Activated T-cell treated with anti-CD3 and anti-CD28 coated beads for 1 hour (primary cell): ENCODE measurements around the gene GPR37L1.
"Not testable (repeated sequence)": the region's sequence is repeated elsewhere in the genome, so short reads cannot be mapped to it uniquely, and the experiment has no call there.

Source experiments
- DNase-seq: peaks from one replicate; pipeline ENCODE4 v3.0.0-alpha.2; 2020; ENCODE audit warnings: low read depth

GPR37L1 gene

DNA sequence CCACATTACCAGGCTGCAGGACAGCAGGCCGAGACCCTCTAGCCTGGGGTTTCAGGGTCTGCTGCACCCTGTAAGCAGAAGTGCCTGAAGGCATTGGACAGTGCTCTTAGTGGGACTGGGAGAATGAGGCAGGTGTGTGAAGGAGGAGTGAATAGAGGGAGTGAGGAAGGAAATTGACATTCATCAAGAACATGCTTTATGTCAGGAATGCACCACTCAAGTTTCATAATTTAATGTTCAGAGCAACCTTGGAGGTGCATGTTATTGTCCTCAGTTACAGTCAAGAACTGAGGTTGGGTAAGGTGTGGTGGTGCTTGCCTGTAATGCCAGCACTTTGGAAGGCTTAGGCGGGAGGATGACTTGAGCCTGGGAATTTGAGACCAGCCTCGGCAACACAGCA lies 11.7 kb upstream of the GPR37L1 start:
- no peak for DNase-seq

DNA sequence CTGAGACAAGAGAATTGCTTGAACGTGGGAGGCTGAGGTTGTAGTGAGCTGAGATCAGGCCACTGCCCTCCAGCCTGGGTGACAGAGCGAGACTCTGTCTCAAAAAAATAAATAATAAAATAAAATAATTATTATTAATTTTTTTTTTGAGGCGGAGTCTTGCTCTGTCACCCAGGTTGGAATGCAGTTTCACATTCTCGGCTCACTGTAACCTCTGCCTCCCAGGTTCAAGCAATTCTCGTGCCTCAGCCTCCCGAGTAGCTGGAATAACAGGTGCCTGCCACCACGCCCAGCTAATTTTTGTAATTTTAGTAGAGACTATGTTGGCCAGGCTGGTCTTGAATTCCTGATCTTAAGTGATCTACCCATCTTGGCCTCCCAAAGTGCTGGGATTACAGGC lies 11.1 kb upstream of the GPR37L1 start:
- DNase-seq = not testable (repeated sequence)

DNA sequence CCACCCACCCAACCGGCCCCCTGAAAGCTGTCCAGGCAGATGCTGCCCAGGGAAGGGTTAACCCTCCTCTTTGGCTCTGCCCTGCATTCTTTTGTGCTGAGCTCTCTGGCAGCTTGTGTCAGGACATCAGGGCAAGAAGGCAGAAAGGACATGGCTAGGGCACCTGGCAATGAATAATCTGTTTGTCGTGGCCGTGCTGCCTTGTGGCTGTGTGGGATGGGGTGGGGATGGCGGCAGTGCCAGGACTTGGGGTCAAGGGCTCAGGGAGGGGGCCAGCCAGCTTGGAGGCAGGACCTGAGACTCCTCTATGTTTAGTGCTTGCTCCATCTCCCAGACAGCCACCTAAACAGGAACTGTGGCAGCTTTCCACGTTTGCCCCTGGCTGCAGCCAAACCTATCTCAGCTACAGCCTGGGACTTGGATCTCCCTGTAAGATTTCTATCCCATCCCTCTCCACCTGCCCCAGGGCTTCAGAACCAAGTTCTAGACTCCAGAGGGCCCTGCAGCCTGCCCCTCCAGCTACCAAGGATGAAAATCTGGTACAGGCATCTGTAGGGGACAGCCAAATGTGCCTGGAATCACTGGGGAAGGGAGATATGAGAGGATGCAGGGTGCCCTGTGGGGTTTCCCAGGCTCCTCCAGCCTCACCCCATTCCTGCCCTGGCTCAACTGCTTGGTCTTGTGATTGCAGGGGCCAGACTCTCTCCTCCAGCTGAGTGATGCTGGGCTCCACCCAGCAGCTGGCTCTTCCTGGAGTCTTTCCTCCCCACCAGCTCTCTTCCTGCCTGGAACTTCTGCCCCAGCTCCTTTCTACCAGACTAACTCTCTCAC lies 9.6 kb upstream of the GPR37L1 start:
- DNase-seq = no peak

DNA sequence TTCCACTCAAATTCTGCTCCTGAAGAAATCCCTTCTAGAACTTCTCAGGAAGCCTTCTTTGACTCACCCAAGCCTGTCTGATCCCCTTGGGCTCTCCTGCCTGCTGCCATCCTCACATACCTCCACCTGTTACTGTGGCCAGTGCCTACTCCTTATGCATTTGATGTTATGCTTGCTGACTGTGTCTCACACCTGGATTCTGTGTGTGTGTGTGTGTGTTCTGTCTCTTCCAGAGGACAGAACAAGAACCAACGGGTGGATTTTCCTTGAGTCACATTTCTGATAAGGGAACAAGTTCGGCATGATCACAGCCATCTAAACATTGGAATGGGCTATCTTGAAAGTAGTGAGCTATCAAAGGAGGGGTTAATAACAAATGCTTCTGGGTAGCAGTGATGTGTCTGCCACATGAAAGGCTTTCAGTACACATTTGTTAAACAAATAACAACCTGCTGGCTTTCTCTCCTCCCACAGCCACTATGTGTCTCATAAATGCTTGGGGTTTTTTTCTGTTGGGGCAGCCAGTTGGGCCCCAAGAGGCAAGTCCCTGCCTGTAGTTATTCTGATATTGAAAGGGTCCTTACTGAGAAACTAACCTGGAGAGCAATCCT lies 8.9 kb upstream of the GPR37L1 start:
- no peak for DNase-seq

DNA sequence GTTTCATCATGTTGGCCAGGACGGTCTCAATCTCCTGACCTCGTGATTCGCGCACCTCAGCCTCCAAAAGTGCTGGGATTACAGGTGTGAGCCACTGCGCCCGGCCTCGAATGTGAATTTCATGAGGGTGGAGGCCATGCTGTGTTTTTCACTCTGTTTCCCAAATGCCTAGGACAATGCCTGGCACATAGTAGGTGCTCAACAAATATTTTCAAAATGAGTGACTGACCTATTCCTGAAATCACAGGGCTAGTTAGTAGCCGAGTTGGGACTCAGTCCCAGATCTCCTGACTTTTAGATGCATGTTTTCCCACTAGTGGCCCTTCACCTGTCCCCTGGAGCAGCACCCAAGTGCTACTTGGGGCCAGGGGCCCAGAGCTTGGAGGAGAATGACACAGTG lies 6.4 kb upstream of the GPR37L1 start:
- no peak for DNase-seq

DNA sequence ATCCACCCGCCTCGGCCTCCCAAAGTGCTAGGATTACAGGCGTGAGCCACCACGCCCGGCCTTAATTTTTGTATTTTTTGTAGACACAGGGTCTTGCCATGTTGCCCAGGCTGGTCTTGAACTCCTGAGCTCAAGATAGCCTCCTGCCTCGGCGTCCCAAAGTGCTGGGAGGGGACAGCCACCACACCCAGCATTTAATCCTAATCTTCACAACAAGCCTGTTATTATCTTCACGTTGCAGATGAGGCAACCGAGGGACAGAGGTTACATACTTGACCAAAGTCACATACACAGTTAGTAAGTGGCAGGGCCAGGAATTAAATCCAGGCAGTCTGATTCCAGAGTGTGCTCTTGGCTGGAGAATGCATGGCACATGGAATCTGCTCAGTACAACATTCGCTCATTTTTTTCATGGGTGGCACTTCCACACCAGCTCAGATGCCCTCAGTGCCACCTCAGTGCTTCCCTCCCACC lies 4.8 kb upstream of the GPR37L1 start:
- DNase-seq = no peak

DNA sequence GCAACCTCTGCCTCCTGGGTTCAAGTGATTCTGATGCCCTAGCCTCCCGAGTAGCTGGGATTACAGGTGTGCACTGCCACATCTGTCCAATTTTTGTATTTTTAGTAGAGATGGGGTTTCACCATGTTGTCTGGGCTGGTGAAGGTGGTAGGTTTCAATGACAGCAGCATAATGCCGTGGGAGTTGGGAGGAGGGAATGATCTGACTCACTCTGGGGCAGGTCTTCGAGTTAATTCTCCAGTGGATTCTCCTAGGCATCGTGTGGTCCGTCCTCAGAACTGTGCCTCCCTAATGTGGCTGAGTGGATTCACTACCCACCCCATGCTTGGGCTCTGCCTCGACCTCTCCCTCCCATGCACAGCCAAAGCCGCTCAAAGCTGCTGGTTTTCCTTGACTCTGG lies 1.7 kb upstream of the GPR37L1 start:
- DNase-seq = no peak

DNA sequence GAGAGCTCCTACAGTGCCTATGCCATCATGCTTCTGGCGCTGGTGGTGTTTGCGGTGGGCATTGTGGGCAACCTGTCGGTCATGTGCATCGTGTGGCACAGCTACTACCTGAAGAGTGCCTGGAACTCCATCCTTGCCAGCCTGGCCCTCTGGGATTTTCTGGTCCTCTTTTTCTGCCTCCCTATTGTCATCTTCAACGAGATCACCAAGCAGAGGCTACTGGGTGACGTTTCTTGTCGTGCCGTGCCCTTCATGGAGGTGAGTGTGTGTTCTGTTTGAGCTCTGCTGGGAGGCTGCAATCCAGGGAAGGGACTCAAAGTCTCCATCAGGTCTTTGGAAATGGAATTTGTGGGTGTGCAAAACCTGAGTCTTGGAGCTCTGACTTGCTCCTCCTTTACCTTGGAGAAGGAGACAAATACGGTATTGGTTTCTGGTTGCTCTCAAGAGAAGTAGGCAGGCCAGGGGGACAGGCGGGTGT lies 658 bp downstream of the GPR37L1 start:
- DNase-seq = no peak

DNA sequence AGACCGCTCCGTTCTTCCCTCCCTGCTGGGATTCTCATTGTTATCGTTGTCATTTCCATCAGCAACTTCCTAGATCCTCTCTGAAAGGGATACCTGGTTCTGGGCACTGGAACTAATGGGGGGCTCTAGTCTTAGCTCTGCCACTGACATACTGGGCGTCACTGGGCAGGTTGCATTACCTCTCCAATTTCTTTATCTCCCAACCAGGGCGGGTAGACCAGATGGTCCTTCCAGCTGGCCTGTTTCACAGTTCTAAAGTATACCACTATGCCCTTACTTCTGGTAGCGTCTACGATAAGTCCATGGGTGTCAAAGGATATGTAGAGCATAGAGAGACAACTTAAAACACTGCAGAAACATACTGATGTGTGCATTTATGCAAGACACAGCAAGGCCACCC lies 1.4 kb downstream of the GPR37L1 start:
- DNase-seq = no peak

DNA sequence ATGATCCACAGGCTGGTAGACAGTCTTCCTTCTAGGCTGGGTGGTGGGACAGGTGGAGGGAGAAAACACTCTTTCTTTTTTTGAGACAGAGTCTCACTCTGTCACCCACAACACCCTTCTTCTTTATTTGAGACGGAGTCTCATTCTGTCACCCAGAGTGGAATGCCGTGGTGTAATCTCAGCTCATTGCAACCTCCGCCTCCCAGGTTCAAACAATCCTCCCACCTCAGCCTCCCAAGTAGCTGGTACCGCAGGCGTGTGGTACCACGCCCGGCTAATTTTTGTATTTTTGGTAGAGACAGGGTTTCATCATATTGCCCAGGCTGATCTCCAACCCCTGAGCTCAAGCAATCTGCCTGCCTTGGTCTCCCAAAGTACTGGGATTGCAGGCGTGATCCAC lies 2.9 kb downstream of the GPR37L1 start:
- DNase-seq = no peak

DNA sequence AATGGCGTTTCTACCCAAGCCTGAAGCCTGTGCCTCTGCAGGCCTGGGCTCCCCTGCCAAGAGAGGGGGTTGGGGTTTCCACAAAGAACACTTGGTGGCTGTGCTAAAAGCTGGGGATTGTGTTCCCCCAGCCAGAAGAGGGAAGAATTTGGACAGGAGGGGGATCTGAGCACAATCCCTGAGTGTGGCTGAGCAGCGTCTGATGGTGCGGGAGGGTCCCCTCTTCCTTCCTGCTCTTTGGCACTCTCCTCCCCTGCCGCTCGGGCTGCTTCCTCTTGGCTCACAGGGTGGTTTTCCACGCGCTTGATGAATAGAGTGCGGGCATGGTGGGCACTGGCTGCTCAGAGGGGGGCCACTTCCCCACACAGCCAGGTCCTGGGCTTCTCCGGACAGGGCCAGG lies 3.7 kb downstream of the GPR37L1 start:
- no peak for DNase-seq

DNA sequence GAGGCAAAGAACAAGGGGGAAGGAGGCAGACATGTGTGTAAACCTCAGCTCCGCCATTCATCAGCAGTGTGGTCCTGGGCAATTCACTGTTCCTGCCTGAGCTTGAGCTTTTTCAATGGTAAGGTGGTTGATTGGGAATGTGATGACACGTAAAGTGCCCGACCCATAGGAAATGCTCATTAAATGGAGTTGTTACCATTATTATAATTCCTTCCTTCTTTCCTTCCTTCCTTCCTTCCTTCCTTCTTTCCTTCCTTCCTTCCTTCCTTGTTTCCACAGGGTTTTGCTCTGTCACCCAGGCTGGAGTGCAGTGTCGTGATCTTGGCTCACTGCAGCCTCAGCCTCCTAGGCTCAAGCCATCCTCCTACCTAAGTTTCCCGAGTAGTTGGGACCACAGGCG lies 4.3 kb downstream of the GPR37L1 start:
- DNase-seq = no peak

DNA sequence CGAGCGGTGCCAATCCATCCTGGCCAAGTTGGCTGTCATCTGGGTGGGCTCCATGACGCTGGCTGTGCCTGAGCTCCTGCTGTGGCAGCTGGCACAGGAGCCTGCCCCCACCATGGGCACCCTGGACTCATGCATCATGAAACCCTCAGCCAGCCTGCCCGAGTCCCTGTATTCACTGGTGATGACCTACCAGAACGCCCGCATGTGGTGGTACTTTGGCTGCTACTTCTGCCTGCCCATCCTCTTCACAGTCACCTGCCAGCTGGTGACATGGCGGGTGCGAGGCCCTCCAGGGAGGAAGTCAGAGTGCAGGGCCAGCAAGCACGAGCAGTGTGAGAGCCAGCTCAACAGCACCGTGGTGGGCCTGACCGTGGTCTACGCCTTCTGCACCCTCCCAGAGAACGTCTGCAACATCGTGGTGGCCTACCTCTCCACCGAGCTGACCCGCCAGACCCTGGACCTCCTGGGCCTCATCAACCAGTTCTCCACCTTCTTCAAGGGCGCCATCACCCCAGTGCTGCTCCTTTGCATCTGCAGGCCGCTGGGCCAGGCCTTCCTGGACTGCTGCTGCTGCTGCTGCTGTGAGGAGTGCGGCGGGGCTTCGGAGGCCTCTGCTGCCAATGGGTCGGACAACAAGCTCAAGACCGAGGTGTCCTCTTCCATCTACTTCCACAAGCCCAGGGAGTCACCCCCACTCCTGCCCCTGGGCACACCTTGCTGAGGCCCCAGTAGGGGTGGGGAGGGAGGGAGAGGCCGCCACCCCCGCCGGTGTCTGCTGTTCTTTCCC lies 5.3 kb downstream of the GPR37L1 start:
- no peak for DNase-seq

DNA sequence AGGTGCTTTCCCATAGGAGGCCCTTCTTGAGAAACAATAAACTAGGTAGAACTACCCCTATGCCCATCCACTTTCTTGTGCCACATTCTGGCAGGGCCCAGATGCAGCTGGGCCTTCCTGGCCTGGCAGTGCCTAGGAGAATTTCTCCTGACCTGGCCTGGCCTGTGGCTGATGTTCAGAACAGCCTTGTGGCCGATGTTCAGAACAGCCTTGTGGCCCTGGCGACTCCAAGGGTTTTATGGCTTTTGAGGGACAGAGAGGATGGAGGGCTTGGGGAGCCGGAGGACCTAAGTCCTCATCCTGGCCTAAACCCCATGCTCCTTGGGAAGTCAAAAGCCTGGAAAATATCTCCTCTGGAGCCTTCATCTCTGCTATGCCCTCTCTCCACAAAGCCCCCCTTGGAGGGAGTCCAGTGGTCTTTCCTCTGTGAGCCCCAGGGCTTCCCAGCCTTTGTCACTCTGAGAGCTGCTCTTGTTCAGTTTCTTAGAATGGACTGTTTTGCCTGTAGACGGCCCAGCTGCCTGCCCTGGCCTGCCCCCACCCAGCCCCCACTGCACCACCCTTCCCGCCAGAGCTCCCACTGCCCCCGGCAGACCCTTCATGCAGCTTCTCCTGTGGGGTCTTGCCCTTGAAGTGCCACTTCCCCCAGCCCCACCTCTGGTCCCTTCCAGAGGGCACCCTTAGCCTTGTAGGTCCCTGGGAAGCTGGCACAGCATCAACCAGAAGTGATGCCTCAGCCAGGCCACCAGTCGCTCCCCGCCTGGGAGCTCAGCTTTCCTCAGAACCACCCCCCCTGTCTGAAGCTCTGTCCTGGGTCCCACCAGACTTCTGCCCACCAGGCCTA lies 7.0 kb downstream of the GPR37L1 start:
- no peak for DNase-seq

DNA sequence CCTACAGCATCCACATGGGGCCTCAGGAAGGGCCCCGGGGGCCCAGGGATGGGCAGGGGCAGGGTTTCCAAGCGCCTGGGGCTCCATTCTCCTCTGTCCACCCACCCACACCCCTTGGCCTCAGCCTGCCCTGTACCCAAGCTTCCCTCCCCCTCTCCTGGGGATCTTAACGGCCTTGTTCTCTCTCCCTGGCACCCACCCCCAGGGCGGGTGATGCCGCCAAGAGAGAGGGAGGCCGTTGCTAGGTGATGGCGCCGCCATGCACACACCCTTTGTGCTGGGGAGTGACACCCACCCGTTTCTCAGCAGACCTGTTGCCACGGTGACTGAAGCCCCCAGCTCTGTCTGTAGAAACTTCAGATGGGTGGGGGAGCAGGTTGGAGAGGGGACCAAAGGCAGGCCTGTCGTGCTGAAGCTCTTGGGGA lies 7.6 kb downstream of the GPR37L1 start:
- DNase-seq = no peak

DNA sequence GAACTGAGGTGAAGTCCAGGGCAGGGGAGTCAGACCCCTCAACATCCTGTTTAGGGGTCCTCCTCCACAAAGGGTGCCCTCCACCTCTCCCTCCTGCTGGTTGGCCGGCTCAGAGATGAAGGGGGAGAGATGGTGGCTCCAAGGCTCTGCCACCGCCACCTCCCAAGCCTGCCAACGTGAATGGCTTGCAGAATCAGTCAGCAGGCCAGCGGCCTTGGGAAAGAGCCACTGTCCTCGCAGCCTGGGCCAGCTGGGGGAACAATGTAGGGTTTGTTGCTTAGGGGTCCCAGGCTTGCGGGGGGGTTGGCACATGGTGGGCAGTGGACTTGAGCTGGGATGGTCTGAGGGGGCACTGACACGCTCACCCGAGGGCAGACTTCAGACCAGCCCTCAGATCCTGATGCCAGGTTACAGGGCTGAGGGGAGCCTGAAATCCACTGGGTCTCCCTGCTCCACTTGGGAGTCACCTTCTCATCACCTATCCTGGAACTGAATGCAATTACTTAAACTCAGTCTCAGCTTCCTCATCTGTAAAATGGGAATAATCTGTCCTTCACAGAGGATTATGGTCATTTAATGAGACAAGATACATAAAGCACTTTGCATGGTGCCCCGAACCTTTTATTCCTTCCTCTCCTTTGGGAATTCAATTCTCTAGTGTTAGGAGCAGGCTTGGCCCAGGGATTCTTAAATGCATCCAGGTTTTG lies 8.3 kb downstream of the GPR37L1 start:
- no peak for DNase-seq

DNA sequence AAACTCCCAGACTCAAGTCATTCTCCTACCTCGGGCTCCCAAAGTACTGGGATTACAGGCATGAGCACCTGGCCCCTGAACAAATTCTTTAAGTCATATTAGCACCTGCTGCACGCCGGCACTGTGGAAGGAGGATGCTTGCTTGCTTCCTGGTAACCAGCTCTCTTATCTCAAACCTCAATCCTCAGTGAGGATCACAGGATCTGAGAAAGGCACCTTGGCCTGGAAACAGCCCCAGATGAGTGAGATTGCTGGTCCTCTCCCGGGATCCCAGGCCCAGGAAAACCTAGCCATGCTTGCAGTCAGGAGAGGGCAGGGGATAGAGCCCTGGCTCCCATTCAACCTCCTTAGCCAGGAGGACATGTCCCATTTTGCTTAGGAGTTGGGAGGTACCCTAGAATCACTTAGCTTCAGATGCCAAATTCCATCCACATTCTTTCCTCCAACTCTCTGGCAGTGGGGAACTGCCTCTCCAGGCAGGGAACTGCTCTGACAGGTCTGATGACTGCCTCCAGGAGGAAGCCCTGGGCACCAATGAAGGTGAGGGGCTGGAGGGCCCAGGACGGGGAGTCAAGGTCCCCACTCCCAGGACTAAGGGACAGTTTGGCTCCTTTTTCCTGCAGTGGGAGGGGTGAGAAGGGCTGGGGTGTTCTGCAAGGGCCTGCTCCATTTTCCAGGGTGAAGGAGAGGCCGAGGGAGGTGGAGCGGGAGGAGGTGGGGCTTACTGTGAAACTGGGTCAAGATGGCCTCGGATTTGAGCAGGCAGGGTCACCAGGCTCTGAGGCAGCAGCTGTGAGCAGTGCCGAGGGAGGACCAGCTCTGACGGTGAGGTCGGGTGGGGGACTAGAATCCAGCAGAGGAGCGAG lies 9.5 kb downstream of the GPR37L1 start:
- no peak for DNase-seq

DNA sequence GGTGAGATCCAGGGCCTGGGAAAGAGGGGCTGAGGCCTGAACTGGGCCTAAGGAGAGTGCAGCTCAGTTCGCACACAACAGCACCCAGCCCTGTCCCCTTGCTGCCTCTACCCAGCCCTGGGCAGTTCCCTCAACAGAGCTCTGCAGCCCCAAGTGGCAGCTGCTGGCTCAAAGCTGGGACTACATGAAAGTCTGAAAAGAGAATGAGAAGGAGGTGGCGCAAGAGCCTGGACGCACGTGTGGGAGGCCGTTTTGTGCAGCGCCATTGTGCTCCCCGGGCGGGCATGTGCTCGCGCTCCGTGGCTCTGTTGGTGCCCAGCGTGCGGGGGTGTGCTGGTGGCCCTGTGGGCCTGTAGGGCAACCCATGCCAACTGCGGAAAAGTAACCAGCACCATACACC lies 10.3 kb downstream of the GPR37L1 start:
- no peak for DNase-seq

DNA sequence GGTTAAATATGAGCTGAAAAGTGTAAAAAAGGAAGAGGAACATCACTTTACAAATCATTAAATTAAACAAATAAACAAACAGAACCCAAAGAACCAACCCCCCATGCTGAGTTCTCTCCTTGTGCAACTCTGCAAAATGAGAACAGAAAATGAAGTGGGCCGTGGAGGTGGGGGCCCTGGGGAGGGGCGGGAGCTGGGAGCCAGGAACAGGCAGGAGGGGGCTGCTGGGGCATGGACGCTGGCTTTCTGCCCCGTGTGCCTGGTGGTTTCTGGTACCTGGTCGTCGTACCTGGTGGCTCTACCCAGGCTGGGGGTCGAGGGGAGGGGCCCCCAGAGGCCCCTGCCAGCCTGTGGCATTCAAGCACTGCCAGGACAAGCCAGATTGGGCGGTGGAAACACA lies 10.8 kb downstream of the GPR37L1 start:
- no peak for DNase-seq

DNA sequence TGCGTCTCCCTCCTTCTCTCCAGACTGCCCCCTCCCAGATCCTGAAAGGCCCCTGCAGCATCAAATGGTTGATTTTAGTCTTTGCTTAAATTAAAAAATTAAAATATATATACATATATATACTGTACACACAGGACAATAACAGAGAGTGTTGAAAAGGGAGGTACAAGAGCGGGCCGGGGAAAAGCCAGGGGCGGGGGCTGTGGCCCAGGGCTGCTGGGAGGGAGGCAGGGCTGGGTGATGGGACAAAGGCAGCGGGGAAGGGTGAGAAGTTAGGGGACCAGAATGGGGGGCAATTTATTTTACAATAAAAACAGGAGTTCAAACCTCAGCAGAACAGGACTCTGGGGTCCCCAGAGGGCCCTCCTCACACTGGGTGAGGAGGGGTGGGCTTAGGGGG lies 11.3 kb downstream of the GPR37L1 start:
- DNase-seq = no peak
